HG02571 (cell line): ENCODE results near the gene ZDHHC14.
"Not testable (repeated sequence)": the region's sequence is repeated elsewhere in the genome, so short reads cannot be mapped to it uniquely, and the experiment has no call there.

Experiments
- ATAC-seq: cut with Tn5 transposase; IDR thresholded peaks from one replicate; pipeline ENCODE4 v1.9.1; 2021; ENCODE audit warnings: mild to moderate bottlenecking, moderate library complexity; ENCODE audit not compliant: unreplicated experiment

The ZDHHC14 gene

GRCh38 chr6:157402996-157403685 lies 22.2 kb downstream of the ZDHHC14 start:
- no peak for ATAC-seq

- ATAC-seq = no peak
Observed at GRCh38 chr6:157403686-157404051, 22.7 kb downstream of the ZDHHC14 start.

GRCh38 chr6:157405986-157406385 lies 25.0 kb downstream of the ZDHHC14 start:
- no peak for ATAC-seq

GRCh38 chr6:157406661-157407060 lies 25.7 kb downstream of the ZDHHC14 start:
- ATAC-seq = no peak

- no peak for ATAC-seq
Observed at GRCh38 chr6:157407646-157408045, 26.7 kb downstream of the ZDHHC14 start.

GRCh38 chr6:157408427-157408826 lies 27.4 kb downstream of the ZDHHC14 start:
- not testable (repeated sequence) for ATAC-seq

- ATAC-seq = no peak
Observed at GRCh38 chr6:157410045-157410444, 29.1 kb downstream of the ZDHHC14 start.

GRCh38 chr6:157411368-157411767 lies 30.4 kb downstream of the ZDHHC14 start:
- no peak for ATAC-seq

GRCh38 chr6:157412791-157413190 lies 31.8 kb downstream of the ZDHHC14 start:
- ATAC-seq = no peak

GRCh38 chr6:157420497-157420896 lies 39.5 kb downstream of the ZDHHC14 start:
- ATAC-seq = no peak

- ATAC-seq = no peak
Observed at GRCh38 chr6:157424491-157425020, 43.6 kb downstream of the ZDHHC14 start.

- no peak for ATAC-seq
Observed at GRCh38 chr6:157427969-157428368, 47.0 kb downstream of the ZDHHC14 start.

GRCh38 chr6:157428427-157429202 lies 47.6 kb downstream of the ZDHHC14 start:
- no peak for ATAC-seq

- no peak for ATAC-seq
Observed at GRCh38 chr6:157429248-157429647, 48.3 kb downstream of the ZDHHC14 start.

GRCh38 chr6:157430834-157431233 lies 49.8 kb downstream of the ZDHHC14 start:
- ATAC-seq = no peak

GRCh38 chr6:157432231-157432891 lies 51.4 kb downstream of the ZDHHC14 start:
- no peak for ATAC-seq

GRCh38 chr6:157432892-157433265 lies 51.9 kb downstream of the ZDHHC14 start:
- ATAC-seq = no peak

GRCh38 chr6:157433678-157434081 lies 52.7 kb downstream of the ZDHHC14 start:
- ATAC-seq = no peak

GRCh38 chr6:157434349-157435033 lies 53.5 kb downstream of the ZDHHC14 start:
- no peak for ATAC-seq

GRCh38 chr6:157436219-157436943 lies 55.4 kb downstream of the ZDHHC14 start:
- no peak for ATAC-seq
